Inferior parietal cortex (tissue), 1 donor: ENCODE measurements around the gene CIDEC.

Source experiments
- DNase-seq: peaks from one replicate; pipeline ENCODE4 v3.0.0-alpha.2; 2016; ENCODE audit errors: extremely low spot score

Gene CIDEC

GRCh38 chr3:9879830-9880549 is at the start of gene CIDEC:
Gene CIDEC, minus strand, starts transcription at chr3:9880253. Its CDS starts 1,767 bp downstream, at chr3:9878486.
- DNase-seq = no peak

- no peak for DNase-seq
These were observed 48.1 kb upstream of the CIDEC start for GRCh38 chr3:9928158-9928557.

GRCh38 chr3:9918261-9919038 is 38.4 kb upstream of the CIDEC start:
- no peak for DNase-seq

GRCh38 chr3:9917820-9918219 is 37.8 kb upstream of the CIDEC start:
- no peak for DNase-seq

GRCh38 chr3:9916734-9917680 is 37.0 kb upstream of the CIDEC start, which contains the start of gene IL17RC:
Gene IL17RC, plus strand, starts transcription at chr3:9917098. Its CDS starts 218 bp downstream, at chr3:9917316.
- DNase-seq = peak; percentile 60

- no peak for DNase-seq
These were observed 36.3 kb upstream of the CIDEC start for GRCh38 chr3:9916346-9916733.

GRCh38 chr3:9915254-9916141 is 35.4 kb upstream of the CIDEC start:
- no peak for DNase-seq

- DNase-seq = no peak
These were observed 34.7 kb upstream of the CIDEC start for GRCh38 chr3:9914559-9915253.

GRCh38 chr3:9914011-9914410 is 34.0 kb upstream of the CIDEC start:
- DNase-seq = no peak

- no peak for DNase-seq
These were observed 33.5 kb upstream of the CIDEC start for GRCh38 chr3:9913601-9914000.

- no peak for DNase-seq
These were observed 32.4 kb upstream of the CIDEC start for GRCh38 chr3:9912294-9912935.

- DNase-seq = no peak
These were observed 31.8 kb upstream of the CIDEC start for GRCh38 chr3:9911863-9912262.

- DNase-seq = no peak
These were observed 29.4 kb upstream of the CIDEC start for GRCh38 chr3:9909221-9910013.

GRCh38 chr3:9908286-9908685 is 28.2 kb upstream of the CIDEC start:
- DNase-seq = no peak

- DNase-seq = no peak
These were observed 26.4 kb upstream of the CIDEC start for GRCh38 chr3:9906480-9906879.

- DNase-seq = no peak
These were observed 23.9 kb upstream of the CIDEC start for GRCh38 chr3:9903904-9904303.

GRCh38 chr3:9903238-9903624 is 23.2 kb upstream of the CIDEC start:
- DNase-seq = no peak

GRCh38 chr3:9902372-9903237 is 22.6 kb upstream of the CIDEC start, which contains the start of gene IL17RE:
Gene IL17RE, plus strand, starts transcription at chr3:9902848. Its CDS starts 85 bp downstream, at chr3:9902933.
- DNase-seq = no peak
